ENCODE results near the gene GLCCI1.
A peak's percentile ranks its signal among the peaks of the same experiment; 100 is the strongest.

The GLCCI1 gene

DNA sequence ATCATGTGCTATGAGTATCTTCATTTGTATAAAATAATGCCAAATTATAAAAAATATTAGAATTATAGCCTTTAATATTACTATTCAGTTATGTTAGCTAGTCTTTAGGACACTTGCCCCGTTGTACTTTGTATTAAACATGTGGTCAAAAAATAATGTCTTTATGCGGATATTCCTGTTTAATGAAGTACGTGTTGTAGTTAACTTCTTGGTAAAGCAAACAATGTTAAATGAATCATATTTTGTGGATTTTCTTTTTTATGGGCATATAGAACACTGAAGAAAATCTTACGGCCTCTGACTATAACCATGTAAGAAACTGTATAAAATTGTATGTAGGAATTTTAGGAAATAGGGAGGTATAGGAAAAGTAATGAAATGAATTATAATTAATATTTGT is 14.3 kb downstream of the GLCCI1 start:
- no peak overlapping the region for H3K4me2 ChIP-seq (ENCODE audit: low read length)
- H3K36me3 ChIP-seq (ENCODE audit: control insufficient read depth, insufficient read depth, low read length): no peaks in the 10 kb centered on the region
- H3K27me3 ChIP-seq (ENCODE audit: control insufficient read depth, insufficient read depth, low read length): no peaks in the 10 kb centered on the region
- H3K4me3 ChIP-seq (ENCODE audit: low read depth, low read length): no peak overlapping the region
- no peaks in the 10 kb centered on the region for H3K9me3 ChIP-seq (ENCODE audit: control insufficient read depth, low read length)
- H3K27ac ChIP-seq: no peak overlapping the region
- H3K4me1 ChIP-seq: no peaks in the 10 kb centered on the region
- H3K9ac ChIP-seq: no peak overlapping the region
- H2AFZ ChIP-seq: no peak overlapping the region
- TF ChIP-seq CTCF (IDR thresholded peaks at IDR 0.05): no peak
- no peaks in the 10 kb centered on the region for H3K79me2 ChIP-seq

DNA sequence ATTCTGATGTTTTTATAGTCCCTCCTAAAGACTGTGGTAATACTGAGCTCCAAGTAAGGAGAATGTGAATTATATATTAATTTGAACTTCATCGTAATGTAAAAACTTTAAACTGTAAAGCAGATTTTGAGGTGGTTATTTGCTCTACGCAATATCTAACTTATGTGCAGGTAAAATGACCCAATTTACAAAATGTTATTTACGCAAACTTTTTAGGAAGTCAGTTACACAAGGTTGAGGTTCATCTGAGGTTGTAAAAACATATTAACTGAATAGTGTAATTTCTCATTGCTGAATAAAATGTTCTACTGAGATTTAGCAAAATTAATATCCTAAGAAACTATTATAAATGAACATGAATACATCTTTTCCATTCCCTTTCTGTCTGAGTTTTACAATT is 15.8 kb downstream of the GLCCI1 start:
- Histone ChIP-seq H3K4me2 (ENCODE audit: low read length) (no peak overlapping the region), H3K79me2 (no peaks in the 10 kb centered on the region), H2AFZ (no peak overlapping the region), H3K27ac (no peak overlapping the region), H3K9me3 (ENCODE audit: control insufficient read depth, low read length) (no peaks in the 10 kb centered on the region), H3K4me3 (ENCODE audit: low read depth, low read length) (no peak overlapping the region), H3K27me3 (ENCODE audit: control insufficient read depth, insufficient read depth, low read length) (no peaks in the 10 kb centered on the region), H3K4me1 (no peaks in the 10 kb centered on the region), H3K9ac (no peak overlapping the region), H3K36me3 (ENCODE audit: control insufficient read depth, insufficient read depth, low read length) (no peaks in the 10 kb centered on the region)
- TF ChIP-seq CTCF (IDR thresholded peaks at IDR 0.05): no peak

GRCh38 chr7:7988706-7989105 is 20.1 kb downstream of the GLCCI1 start:
- no peak overlapping the region for H2AFZ ChIP-seq

GRCh38 chr7:7989133-7989532 is 20.5 kb downstream of the GLCCI1 start:
- Histone ChIP-seq H3K27ac (no peak overlapping the region), H3K36me3 (ENCODE audit: control insufficient read depth, insufficient read depth, low read length) (peaks cover 3% of the 10 kb centered on the region), H3K4me3 (ENCODE audit: low read depth, low read length) (no peak overlapping the region), H2AFZ (no peak overlapping the region), H3K9ac (no peak overlapping the region), H3K4me2 (ENCODE audit: low read length) (no peak overlapping the region), H3K4me1 (no peaks in the 10 kb centered on the region), H3K9me3 (ENCODE audit: control insufficient read depth, low read length) (no peaks in the 10 kb centered on the region), H3K79me2 (no peaks in the 10 kb centered on the region), H3K27me3 (ENCODE audit: control insufficient read depth, insufficient read depth, low read length) (no peaks in the 10 kb centered on the region)
- TF ChIP-seq CTCF (IDR thresholded peaks at IDR 0.05): no peak

More at GRCh38 chr7:7988706-7989105, 20.1 kb downstream of the GLCCI1 start:
- H3K36me3 ChIP-seq (ENCODE audit: control insufficient read depth, insufficient read depth, low read length): peaks cover 3% of the 10 kb centered on the region
- H3K4me3 ChIP-seq (ENCODE audit: low read depth, low read length): no peak overlapping the region
- no peak overlapping the region for H3K9ac ChIP-seq
- H3K4me2 ChIP-seq (ENCODE audit: low read length): no peak overlapping the region
- H3K27me3 ChIP-seq (ENCODE audit: control insufficient read depth, insufficient read depth, low read length): no peaks in the 10 kb centered on the region
- no peaks in the 10 kb centered on the region for H3K79me2 ChIP-seq
- no peak for TF ChIP-seq CTCF (IDR thresholded peaks at IDR 0.05)
- H3K9me3 ChIP-seq (ENCODE audit: control insufficient read depth, low read length): no peaks in the 10 kb centered on the region
- H3K27ac ChIP-seq: no peak overlapping the region
- H3K4me1 ChIP-seq: no peaks in the 10 kb centered on the region

DNA sequence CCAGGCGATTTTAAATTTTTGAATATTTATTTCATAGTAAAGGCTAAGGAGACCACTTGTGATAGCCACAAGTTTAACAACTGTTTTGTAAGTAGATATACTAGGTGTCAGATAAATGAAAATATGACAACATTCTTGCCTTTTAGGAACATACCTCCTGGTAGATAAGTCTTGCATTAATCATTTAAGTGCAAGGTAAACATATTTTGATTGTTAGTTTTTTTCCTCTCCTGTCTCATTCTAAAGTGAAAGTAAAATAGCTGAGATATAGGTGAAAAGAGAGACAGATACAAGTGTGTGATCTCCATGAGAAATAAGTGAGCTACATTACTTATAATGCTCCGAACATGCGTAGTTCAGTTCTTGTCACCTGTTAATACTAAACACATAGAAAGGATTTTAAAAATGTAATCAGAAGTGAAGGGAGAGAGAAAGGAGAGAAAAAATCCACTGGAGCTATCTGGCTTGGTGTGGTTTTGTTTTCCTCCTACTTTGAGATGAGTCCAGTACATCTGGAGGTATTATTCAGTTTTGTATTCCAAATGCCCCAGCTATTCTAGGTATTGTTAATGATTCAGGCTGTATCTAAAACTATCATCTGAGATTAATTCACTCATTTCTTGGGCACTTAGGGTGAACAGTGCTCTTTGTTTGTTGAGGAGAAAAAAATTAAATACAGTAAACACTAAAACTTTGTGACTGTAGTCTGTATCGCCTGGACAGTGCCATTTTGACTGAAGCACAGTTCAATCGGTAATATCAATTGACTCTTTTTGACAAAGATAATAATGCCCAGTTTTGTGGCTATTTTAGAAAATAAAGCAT is 21.2 kb downstream of the GLCCI1 start:
- Histone ChIP-seq H3K27me3 (ENCODE audit: control insufficient read depth, insufficient read depth, low read length) (no peaks in the 10 kb centered on the region), H3K4me1 (no peaks in the 10 kb centered on the region), H3K4me2 (ENCODE audit: low read length) (peak overlapping the region; percentile 1), H3K9me3 (ENCODE audit: control insufficient read depth, low read length) (no peaks in the 10 kb centered on the region), H3K36me3 (ENCODE audit: control insufficient read depth, insufficient read depth, low read length) (peaks cover 3% of the 10 kb centered on the region), H3K9ac (no peak overlapping the region), H3K27ac (no peak overlapping the region), H3K4me3 (ENCODE audit: low read depth, low read length) (no peak overlapping the region), H2AFZ (no peak overlapping the region), H3K79me2 (no peaks in the 10 kb centered on the region)
- no peak for TF ChIP-seq CTCF (IDR thresholded peaks at IDR 0.05)
